ENCODE results near the gene BET1L.
"Not testable (repeated sequence)": the region's sequence is repeated elsewhere in the genome, so short reads cannot be mapped to it uniquely, and the experiment has no call there.

DNA sequence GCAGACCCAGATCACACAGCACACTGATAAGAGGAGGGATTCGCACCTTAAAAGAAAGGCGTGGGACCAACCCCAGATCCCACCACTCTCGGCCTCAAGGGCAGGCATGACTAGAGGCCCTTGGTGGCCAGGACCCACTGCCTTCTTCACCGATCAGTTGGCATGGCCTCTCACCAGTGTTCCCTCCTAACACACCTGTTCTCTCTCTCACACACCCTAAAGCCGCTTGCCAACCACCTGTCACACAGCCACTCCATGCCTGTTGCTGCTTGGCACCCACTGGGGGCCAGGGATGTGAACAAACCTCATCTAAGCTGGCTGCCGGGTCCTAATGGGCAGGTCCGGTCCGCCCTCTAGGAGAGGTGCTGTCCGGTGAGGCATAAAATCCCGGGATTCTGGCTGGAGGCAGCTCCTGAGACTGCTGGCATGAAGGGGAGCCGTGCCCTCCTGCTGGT, 14.5 kb downstream of the BET1L start, which contains the start of gene SCGB1C1:
- TF ChIP-seq POLR2A (IDR thresholded peaks at IDR 0.05), result not testable (repeated sequence)
- TF ChIP-seq, protein P1, sequence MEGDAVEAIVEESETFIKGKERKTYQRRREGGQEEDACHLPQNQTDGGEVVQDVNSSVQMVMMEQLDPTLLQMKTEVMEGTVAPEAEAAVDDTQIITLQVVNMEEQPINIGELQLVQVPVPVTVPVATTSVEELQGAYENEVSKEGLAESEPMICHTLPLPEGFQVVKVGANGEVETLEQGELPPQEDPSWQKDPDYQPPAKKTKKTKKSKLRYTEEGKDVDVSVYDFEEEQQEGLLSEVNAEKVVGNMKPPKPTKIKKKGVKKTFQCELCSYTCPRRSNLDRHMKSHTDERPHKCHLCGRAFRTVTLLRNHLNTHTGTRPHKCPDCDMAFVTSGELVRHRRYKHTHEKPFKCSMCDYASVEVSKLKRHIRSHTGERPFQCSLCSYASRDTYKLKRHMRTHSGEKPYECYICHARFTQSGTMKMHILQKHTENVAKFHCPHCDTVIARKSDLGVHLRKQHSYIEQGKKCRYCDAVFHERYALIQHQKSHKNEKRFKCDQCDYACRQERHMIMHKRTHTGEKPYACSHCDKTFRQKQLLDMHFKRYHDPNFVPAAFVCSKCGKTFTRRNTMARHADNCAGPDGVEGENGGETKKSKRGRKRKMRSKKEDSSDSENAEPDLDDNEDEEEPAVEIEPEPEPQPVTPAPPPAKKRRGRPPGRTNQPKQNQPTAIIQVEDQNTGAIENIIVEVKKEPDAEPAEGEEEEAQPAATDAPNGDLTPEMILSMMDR (IDR thresholded peaks at IDR 0.05), result not testable (repeated sequence)
